HepG2 (cell line): ENCODE data around the gene CCDC126. TPM values are rescaled to one million over a fixed set of nuclear protein-coding genes. Genes with fewer than 3 reads are reported as not detected.

ENCODE experiments used
- ATAC-seq: fragments of 200-7000 bp; cut with Tn5 transposase; 3 replicates; pipeline ENCODE4 v1.9.1; 2020; ENCODE audit warnings: mild to moderate bottlenecking, moderate library complexity
- BruUV-seq: library from RNA; stranded (reverse); fragments of 400-500 nt; replicated peaks from 2 replicates; lab custom pipeline; 2021; lab: Mats Ljungman, UMichigan
- CTCF ChIA-PET: fragments of 300-600 bp; formaldehyde crosslinking; extraction: SDS; loops from one replicate; lab custom pipeline; 2021; ENCODE audit warnings: low total read pairs, inconsistent platforms, low intra/inter-chr PET ratio; lab: Yijun Ruan, JAX
- POLR2A ChIA-PET: fragments of 350-600 bp; sonication (Branson Sonifier 250); formaldehyde crosslinking; loops from one replicate; lab custom pipeline; 2020; ENCODE audit warnings: antibody characterized with exemption, inconsistent platforms; lab: Yijun Ruan, JAX
- DNase-seq: peaks from one replicate; pipeline ENCODE4 v3.0.0-alpha.2; 2015; ENCODE audit warnings: low spot score
- FAIRE-seq: peaks from 3 replicates; lab custom pipeline; 2011; peaks lifted over from hg19 to GRCh38; lab: Jason Lieb, UNC
- H2AFZ ChIP-seq: one replicate; pipeline ENCODE4 v1.6.1; 2011; ENCODE audit warnings: low read length, inconsistent platforms
- H3K27ac ChIP-seq: fragments of 300-600 bp; 3 replicates; pipeline ENCODE4 v1.8.0; 2011; ENCODE audit warnings: mixed run types, mild to moderate bottlenecking, mixed read lengths, low read length, inconsistent platforms; ENCODE audit not compliant: insufficient read depth; ENCODE audit errors: extremely low read length
- H3K27me3 ChIP-seq, 2 experiments: fragments of 200-600 bp in 1 of 2; 2 replicates in 1 of 2; 3 replicates in 1 of 2; pipeline versions ENCODE4 v1.6.0 to v1.8.0; 2011; ENCODE audit warnings: low read length in 2 of 2, mild to moderate bottlenecking in 2 of 2, moderate library complexity in 2 of 2, inconsistent platforms in 1 of 2; ENCODE audit not compliant: insufficient read depth in 2 of 2, control insufficient read depth in 1 of 2
- H3K36me3 ChIP-seq, 2 experiments: fragments of 200-600 bp in 1 of 2; replicated peaks in 1 of 2; 2 replicates in 1 of 2; 3 replicates in 1 of 2; pipeline versions ENCODE4 v1.5.1 to v1.8.0; 2011; ENCODE audit warnings: low read length in 2 of 2, inconsistent platforms in 1 of 2; ENCODE audit not compliant: insufficient read depth in 2 of 2, control insufficient read depth in 1 of 2
- H3K4me1 ChIP-seq: 2 replicates; pipeline ENCODE4 v1.5.1; 2012; ENCODE audit warnings: low read length, inconsistent platforms; ENCODE audit not compliant: insufficient read depth
- H3K4me2 ChIP-seq: 2 replicates; pipeline ENCODE4 v1.6.0; 2011; ENCODE audit warnings: low read depth, low read length, inconsistent platforms
- H3K4me3 ChIP-seq, 3 experiments: fragments of 200-600 bp in 1 of 3; sonication (generic), shearing (Covaris generic) in 1 of 3; replicated peaks in 1 of 3; 2 replicates each; pipeline ENCODE4 v1.5.1; 2011 to 2016; ENCODE audit warnings: low read length in 3 of 3, inconsistent platforms in 2 of 3, low read depth in 2 of 3, mild to moderate bottlenecking in 2 of 3, control low read depth in 1 of 3, mixed read lengths in 1 of 3; ENCODE audit not compliant: insufficient read depth in 1 of 3
- H3K79me2 ChIP-seq: one replicate; pipeline ENCODE4 v1.6.1; 2011; ENCODE audit warnings: low read length, inconsistent platforms; ENCODE audit not compliant: insufficient read depth
- H3K9ac ChIP-seq: 2 replicates; pipeline ENCODE4 v1.6.0; 2011; ENCODE audit warnings: mild to moderate bottlenecking, low read depth, low read length, inconsistent platforms; ENCODE audit not compliant: insufficient read depth
- H3K9me3 ChIP-seq: 2 replicates; pipeline ENCODE4 v1.5.1; 2012; ENCODE audit warnings: mild to moderate bottlenecking, low read length
- H4K20me1 ChIP-seq: 2 replicates; pipeline ENCODE4 v1.6.0; 2011; ENCODE audit warnings: inconsistent platforms, mild to moderate bottlenecking, low read length, moderate library complexity; ENCODE audit not compliant: insufficient read depth
- ADNP ChIP-seq: sonication (generic); formaldehyde crosslinking; IDR thresholded peaks from 2 replicates; pipeline ENCODE4 v1.4.0; 2020; ENCODE audit warnings: missing genetic modification reagents
- CCAR2 ChIP-seq: fragments of 200-400 bp; formaldehyde crosslinking; optimal IDR thresholded peaks from 2 replicates; pipeline ENCODE3; 2018; ENCODE audit warnings: low read depth, mild to moderate bottlenecking, low read length, moderate library complexity
- CREM ChIP-seq, 2 experiments: sonication (generic) in 1 of 2; formaldehyde crosslinking in 1 of 2; IDR thresholded peaks; 2 replicates each; pipeline versions ENCODE4 v1.4.0 to v1.6.1; 2016 to 2020; ENCODE audit warnings: antibody characterized with exemption in 1 of 2, mild to moderate bottlenecking in 1 of 2, missing genetic modification reagents in 1 of 2
- EEA1 ChIP-seq: sonication (generic); formaldehyde crosslinking; IDR thresholded peaks from 2 replicates; pipeline ENCODE4 v1.5.1; 2020; ENCODE audit warnings: mild to moderate bottlenecking, missing genetic modification reagents, borderline replicate concordance
- ELF4 ChIP-seq: sonication (generic); formaldehyde crosslinking; IDR thresholded peaks from 2 replicates; pipeline ENCODE4 v1.5.0; 2020; ENCODE audit warnings: missing genetic modification reagents, mild to moderate bottlenecking, moderate library complexity, borderline replicate concordance
- HNF4A ChIP-seq: sonication (generic); formaldehyde crosslinking; IDR thresholded peaks from 2 replicates; pipeline ENCODE4 v1.4.0; 2020; ENCODE audit warnings: missing genetic modification reagents
- NR1H2 ChIP-seq: sonication (generic); formaldehyde crosslinking; IDR thresholded peaks from 2 replicates; pipeline ENCODE4 v1.8.1; 2022; ENCODE audit warnings: low read depth, missing genetic modification reagents, borderline replicate concordance
- STAG1 ChIP-seq: sonication (generic); formaldehyde crosslinking; IDR thresholded peaks from 2 replicates; pipeline ENCODE4 v1.4.0; 2020; ENCODE audit warnings: missing genetic modification reagents
- THAP11 ChIP-seq: IDR thresholded peaks from 2 replicates; pipeline ENCODE4 v1.6.1; 2016; ENCODE audit warnings: missing biosample characterization, missing genetic modification reagents
- WIZ ChIP-seq: sonication (generic); formaldehyde crosslinking; IDR thresholded peaks from 2 replicates; pipeline ENCODE4 v1.5.1; 2020; ENCODE audit warnings: mild to moderate bottlenecking, missing genetic modification reagents
- ZNF121 ChIP-seq: sonication (generic); formaldehyde crosslinking; IDR thresholded peaks from 2 replicates; pipeline ENCODE4 v1.5.0; 2020; ENCODE audit warnings: mild to moderate bottlenecking, missing genetic modification reagents
- ZNF207 ChIP-seq: fragments of 450-650 bp; IDR thresholded peaks from 2 replicates; pipeline ENCODE4 v1.6.1; 2016; ENCODE audit warnings: antibody characterized with exemption, borderline replicate concordance
- ZNF34 ChIP-seq: sonication (generic); formaldehyde crosslinking; IDR thresholded peaks from 2 replicates; pipeline ENCODE4 v1.4.0; 2020; ENCODE audit warnings: mild to moderate bottlenecking, missing genetic modification reagents, borderline replicate concordance
- ZNF432 ChIP-seq: sonication (generic); formaldehyde crosslinking; IDR thresholded peaks from 2 replicates; pipeline ENCODE4 v1.5.0; 2020; ENCODE audit warnings: missing genetic modification reagents, mild to moderate bottlenecking, borderline replicate concordance
- ZNF747 ChIP-seq: sonication (generic); formaldehyde crosslinking; IDR thresholded peaks from 2 replicates; pipeline ENCODE4 v1.8.1; 2023; ENCODE audit warnings: missing genetic modification reagents, mild to moderate bottlenecking, borderline replicate concordance
- in situ Hi-C: cut with HindIII; loops from 2 replicates; pipeline ENCODE4 v1.10.0; 2017; ENCODE audit warnings: low pct_unique_long_range_greater_than_20kb; ENCODE audit not compliant: extremely low pct_ligation_motif_present
- intact Hi-C: fragments of 100-400 bp; cut with micrococcal nuclease; formaldehyde crosslinking; loops from one replicate; pipeline ENCODE4 v1.10.0; 2022; ENCODE audit not compliant: unreplicated experiment
- polyA plus RNA-seq, 8 experiments: library from polyadenylated mRNA; depleted of rRNA in 3 of 8; stranded (reverse) in 7 of 8; unstranded in 1 of 8; fragments of >200 nt; fragmentation: Illumina TruSeq in 4 of 8; extraction: Trizol in 4 of 8; gene quantifications; 2 replicates each; pipeline versions ENCODE4 v1.2.1 to v1.2.3, GENCODE V29; 2011 to 2016; ENCODE audit warnings: low read depth in 4 of 8, missing spikeins in 1 of 8, mixed read lengths in 1 of 8; ENCODE audit not compliant: insufficient read depth in 1 of 8
- total RNA-seq, 5 experiments: library from RNA; depleted of rRNA; stranded (reverse); fragments of >200 nt; fragmentation: Illumina TruSeq; extraction: Trizol; gene quantifications; 2 replicates each; pipeline ENCODE4 v1.2.3, GENCODE V29; 2016; ENCODE audit warnings: low read depth in 1 of 5
- TF ChIP-seq, protein P1 (sequence below): IDR thresholded peaks from 2 replicates; pipeline ENCODE4 v1.4.0; 2020; ENCODE audit warnings: mild to moderate bottlenecking, missing genetic modification reagents
- TF ChIP-seq, protein P2 (sequence below): sonication (generic); formaldehyde crosslinking; IDR thresholded peaks from 2 replicates; pipeline ENCODE4 v1.8.1; 2023; ENCODE audit warnings: mild to moderate bottlenecking, missing genetic modification reagents, borderline replicate concordance
- TF ChIP-seq, protein P3 (sequence below): sonication (generic); formaldehyde crosslinking; IDR thresholded peaks from 2 replicates; pipeline ENCODE4 v1.5.0; 2020; ENCODE audit warnings: missing genetic modification reagents, mild to moderate bottlenecking, borderline replicate concordance
- TF ChIP-seq, protein P4 (sequence below): sonication (generic); formaldehyde crosslinking; IDR thresholded peaks from 2 replicates; pipeline ENCODE4 v1.5.1; 2020; ENCODE audit warnings: mild to moderate bottlenecking, missing genetic modification reagents, moderate library complexity

CCDC126 gene
- total and polyA plus RNA-seq, 2 of the 13 experiments (the other 11 are each of a cell fraction or from before 2014, with no cell fraction given): 3.5 to 9.3 TPM

DNA sequence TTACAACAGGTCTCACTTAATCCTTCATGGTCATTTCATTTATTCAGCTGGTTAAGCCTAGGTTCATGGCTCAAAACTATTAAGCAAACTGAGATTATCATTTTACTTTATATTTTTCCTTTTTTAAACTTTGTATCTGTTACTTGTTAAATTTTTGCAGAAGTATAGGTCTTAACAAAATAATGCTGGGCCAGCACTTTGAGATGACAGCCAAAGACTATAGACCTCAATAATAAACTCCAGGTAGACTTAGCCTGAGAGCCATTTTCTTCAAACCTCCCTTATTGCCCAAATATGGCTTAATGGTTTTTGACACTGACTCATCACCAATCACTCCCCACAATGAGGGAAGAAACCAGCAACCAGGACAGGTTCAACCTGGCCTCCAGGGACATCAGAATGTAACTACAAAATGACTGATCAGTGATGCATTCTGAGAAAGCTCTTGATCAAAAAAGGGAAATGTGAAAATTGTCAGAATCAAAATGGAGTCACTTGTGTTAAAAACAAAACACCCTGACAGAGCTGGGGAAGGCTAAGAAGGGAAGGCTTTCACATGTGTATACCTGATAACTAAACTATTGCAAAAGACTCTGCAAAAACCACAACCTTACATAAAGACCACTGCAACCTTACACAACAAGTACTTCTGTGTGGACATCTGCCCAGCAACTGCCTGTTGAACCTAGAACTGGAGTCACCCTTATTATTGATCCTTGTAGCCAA, 2.1 kb upstream of the CCDC126 start:
- H3K4me3 ChIP-seq: no peak overlapping the region
- 0 out of 3 replicates have a peak, but pooled peaks have one; percentile 9 for ATAC-seq
- POLR2A ChIA-PET: no interaction called here
- intact Hi-C loops: no loop called here
- DNase-seq: peak; percentile 70
- peak; percentile 28 for FAIRE-seq
- in situ Hi-C loops: no loop called here
- CTCF ChIA-PET: no interaction called here
- H3K27ac ChIP-seq: no peak overlapping the region
- H3K79me2 ChIP-seq: peaks cover 7% of the 10 kb centered on the region
- H3K36me3 ChIP-seq: no peaks in the 10 kb centered on the region
- H3K4me1 ChIP-seq: peaks cover 32% of the 10 kb centered on the region
- H4K20me1 ChIP-seq: no peaks in the 10 kb centered on the region
- no peak overlapping the region for H2AFZ ChIP-seq
- no peaks in the 10 kb centered on the region for H3K27me3 ChIP-seq
- H3K9ac ChIP-seq: no peak overlapping the region
- no peak overlapping the region; the same call in 1 of the 2 replicates for H3K4me2 ChIP-seq
- H3K9me3 ChIP-seq: no peaks in the 10 kb centered on the region
- BruUV-seq: no TSS peak
- TF ChIP-seq, protein P1, sequence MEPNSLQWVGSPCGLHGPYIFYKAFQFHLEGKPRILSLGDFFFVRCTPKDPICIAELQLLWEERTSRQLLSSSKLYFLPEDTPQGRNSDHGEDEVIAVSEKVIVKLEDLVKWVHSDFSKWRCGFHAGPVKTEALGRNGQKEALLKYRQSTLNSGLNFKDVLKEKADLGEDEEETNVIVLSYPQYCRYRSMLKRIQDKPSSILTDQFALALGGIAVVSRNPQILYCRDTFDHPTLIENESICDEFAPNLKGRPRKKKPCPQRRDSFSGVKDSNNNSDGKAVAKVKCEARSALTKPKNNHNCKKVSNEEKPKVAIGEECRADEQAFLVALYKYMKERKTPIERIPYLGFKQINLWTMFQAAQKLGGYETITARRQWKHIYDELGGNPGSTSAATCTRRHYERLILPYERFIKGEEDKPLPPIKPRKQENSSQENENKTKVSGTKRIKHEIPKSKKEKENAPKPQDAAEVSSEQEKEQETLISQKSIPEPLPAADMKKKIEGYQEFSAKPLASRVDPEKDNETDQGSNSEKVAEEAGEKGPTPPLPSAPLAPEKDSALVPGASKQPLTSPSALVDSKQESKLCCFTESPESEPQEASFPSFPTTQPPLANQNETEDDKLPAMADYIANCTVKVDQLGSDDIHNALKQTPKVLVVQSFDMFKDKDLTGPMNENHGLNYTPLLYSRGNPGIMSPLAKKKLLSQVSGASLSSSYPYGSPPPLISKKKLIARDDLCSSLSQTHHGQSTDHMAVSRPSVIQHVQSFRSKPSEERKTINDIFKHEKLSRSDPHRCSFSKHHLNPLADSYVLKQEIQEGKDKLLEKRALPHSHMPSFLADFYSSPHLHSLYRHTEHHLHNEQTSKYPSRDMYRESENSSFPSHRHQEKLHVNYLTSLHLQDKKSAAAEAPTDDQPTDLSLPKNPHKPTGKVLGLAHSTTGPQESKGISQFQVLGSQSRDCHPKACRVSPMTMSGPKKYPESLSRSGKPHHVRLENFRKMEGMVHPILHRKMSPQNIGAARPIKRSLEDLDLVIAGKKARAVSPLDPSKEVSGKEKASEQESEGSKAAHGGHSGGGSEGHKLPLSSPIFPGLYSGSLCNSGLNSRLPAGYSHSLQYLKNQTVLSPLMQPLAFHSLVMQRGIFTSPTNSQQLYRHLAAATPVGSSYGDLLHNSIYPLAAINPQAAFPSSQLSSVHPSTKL: peak; percentile 45; the same call in 1 of the 2 replicates
- TF ChIP-seq CCAR2 (no peak), ADNP (CRISPR knock-in tag) (no peak), ZNF747 (CRISPR knock-in tag) (no peak), STAG1 (CRISPR knock-in tag) (no peak), EEA1 (CRISPR knock-in tag) (no peak), ELF4 (CRISPR knock-in tag) (no peak), WIZ (CRISPR knock-in tag) (no peak), THAP11 (peak; percentile 84), HNF4A (CRISPR knock-in tag) (peak; percentile 50), ZNF34 (no peak), ZNF207 (no peak), ZNF121 (CRISPR knock-in tag) (no peak), NR1H2 (CRISPR knock-in tag) (no peak), CREM (IDR thresholded peaks at IDR 0.05) (0 out of 2 replicates have a peak, but pooled peaks have one; percentile 30), CREM (CRISPR knock-in tag; IDR thresholded peaks at IDR 0.05) (no peak), ZNF432 (no peak)
- TF ChIP-seq, protein P2, sequence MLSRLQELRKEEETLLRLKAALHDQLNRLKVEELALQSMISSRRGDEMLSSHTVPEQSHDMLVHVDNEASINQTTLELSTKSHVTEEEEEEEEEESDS (CRISPR knock-in tag): no peak
- TF ChIP-seq, protein P3, sequence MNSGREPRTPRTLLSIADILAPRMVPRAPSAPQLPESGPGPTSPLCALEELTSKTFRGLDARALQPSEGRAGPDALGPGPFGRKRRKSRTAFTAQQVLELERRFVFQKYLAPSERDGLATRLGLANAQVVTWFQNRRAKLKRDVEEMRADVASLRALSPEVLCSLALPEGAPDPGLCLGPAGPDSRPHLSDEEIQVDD (CRISPR knock-in tag): no peak
- TF ChIP-seq, protein P4, sequence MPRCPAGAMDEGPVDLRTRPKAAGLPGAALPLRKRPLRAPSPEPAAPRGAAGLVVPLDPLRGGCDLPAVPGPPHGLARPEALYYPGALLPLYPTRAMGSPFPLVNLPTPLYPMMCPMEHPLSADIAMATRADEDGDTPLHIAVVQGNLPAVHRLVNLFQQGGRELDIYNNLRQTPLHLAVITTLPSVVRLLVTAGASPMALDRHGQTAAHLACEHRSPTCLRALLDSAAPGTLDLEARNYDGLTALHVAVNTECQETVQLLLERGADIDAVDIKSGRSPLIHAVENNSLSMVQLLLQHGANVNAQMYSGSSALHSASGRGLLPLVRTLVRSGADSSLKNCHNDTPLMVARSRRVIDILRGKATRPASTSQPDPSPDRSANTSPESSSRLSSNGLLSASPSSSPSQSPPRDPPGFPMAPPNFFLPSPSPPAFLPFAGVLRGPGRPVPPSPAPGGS (CRISPR knock-in tag): no peak
